ENCODE measurements around the gene RELN. TPM values are rescaled to one million over a fixed set of nuclear protein-coding genes. Genes with fewer than 3 reads are reported as not detected.
"Not testable (repeated sequence)": the region's sequence is repeated elsewhere in the genome, so short reads cannot be mapped to it uniquely, and the experiment has no call there.

The RELN gene
- total and polyA plus RNA-seq, 2 donors from 2014 or later, result 0.95 to 5.4 TPM

- Histone ChIP-seq H3K27me3 (ENCODE audit: control insufficient read depth, insufficient read depth, low read length) (no peaks in the 10 kb centered on the region), H3K4me1 (ENCODE audit: control insufficient read depth in 2 of 3, insufficient read depth in 2 of 3, low read depth in 1 of 3, low read length in 3 of 3) (no peaks in the 10 kb centered on the region), H3K9ac (ENCODE audit: low read length in 3 of 3) (no peak overlapping the region), H3K27ac (ENCODE audit: low read depth in 2 of 2, low read length in 2 of 2) (no peak overlapping the region), H3K9me3 (ENCODE audit: control insufficient read depth in 2 of 3, insufficient read depth in 1 of 3, low read length in 3 of 3) (no peaks in the 10 kb centered on the region), H3K36me3 (ENCODE audit: control insufficient read depth in 2 of 3, insufficient read depth in 3 of 3, low read length in 3 of 3) (no peaks in the 10 kb centered on the region), H3K4me3 (ENCODE audit: low read length in 3 of 3) (no peak overlapping the region)
- no peak for DNase-seq
- FAIRE-seq, result no peak
- TF ChIP-seq, protein P1, sequence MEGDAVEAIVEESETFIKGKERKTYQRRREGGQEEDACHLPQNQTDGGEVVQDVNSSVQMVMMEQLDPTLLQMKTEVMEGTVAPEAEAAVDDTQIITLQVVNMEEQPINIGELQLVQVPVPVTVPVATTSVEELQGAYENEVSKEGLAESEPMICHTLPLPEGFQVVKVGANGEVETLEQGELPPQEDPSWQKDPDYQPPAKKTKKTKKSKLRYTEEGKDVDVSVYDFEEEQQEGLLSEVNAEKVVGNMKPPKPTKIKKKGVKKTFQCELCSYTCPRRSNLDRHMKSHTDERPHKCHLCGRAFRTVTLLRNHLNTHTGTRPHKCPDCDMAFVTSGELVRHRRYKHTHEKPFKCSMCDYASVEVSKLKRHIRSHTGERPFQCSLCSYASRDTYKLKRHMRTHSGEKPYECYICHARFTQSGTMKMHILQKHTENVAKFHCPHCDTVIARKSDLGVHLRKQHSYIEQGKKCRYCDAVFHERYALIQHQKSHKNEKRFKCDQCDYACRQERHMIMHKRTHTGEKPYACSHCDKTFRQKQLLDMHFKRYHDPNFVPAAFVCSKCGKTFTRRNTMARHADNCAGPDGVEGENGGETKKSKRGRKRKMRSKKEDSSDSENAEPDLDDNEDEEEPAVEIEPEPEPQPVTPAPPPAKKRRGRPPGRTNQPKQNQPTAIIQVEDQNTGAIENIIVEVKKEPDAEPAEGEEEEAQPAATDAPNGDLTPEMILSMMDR (IDR thresholded peaks at IDR 0.05; ENCODE audit: borderline replicate concordance, extremely low read depth, insufficient read depth), result no peak
- intact Hi-C loops (cut with DNase I), result no loop called here
Observed at GRCh38 chr7:103902917-103903316, 86.5 kb downstream of the RELN start.

GRCh38 chr7:103896826-103897225, 92.6 kb downstream of the RELN start:
- not testable (repeated sequence) for FAIRE-seq; H3K9me3 ChIP-seq (ENCODE audit: control insufficient read depth in 2 of 3, insufficient read depth in 1 of 3, low read length in 3 of 3)

GRCh38 chr7:103894656-103895596, 94.5 kb downstream of the RELN start:
- TF ChIP-seq, protein P1 (IDR thresholded peaks at IDR 0.05; ENCODE audit: borderline replicate concordance, extremely low read depth, insufficient read depth), result no peak
- Histone ChIP-seq H3K36me3 (ENCODE audit: control insufficient read depth in 2 of 3, insufficient read depth in 3 of 3, low read length in 3 of 3) (no peaks in the 10 kb centered on the region), H3K27me3 (ENCODE audit: control insufficient read depth, insufficient read depth, low read length) (no peaks in the 10 kb centered on the region), H3K4me3 (ENCODE audit: low read length in 3 of 3) (no peak overlapping the region), H3K4me1 (ENCODE audit: control insufficient read depth in 2 of 3, insufficient read depth in 2 of 3, low read depth in 1 of 3, low read length in 3 of 3) (no peaks in the 10 kb centered on the region), H3K9ac (ENCODE audit: low read length in 3 of 3) (no peak overlapping the region), H3K9me3 (ENCODE audit: control insufficient read depth in 2 of 3, insufficient read depth in 1 of 3, low read length in 3 of 3) (no peaks in the 10 kb centered on the region), H3K27ac (ENCODE audit: low read depth in 2 of 2, low read length in 2 of 2) (no peak overlapping the region)
- no peak for FAIRE-seq
- no peak for DNase-seq
- intact Hi-C loops (cut with DNase I), result no loop called here

More at GRCh38 chr7:103896826-103897225, 92.6 kb downstream of the RELN start:
- H3K27me3 ChIP-seq (ENCODE audit: control insufficient read depth, insufficient read depth, low read length); H3K4me3 ChIP-seq (ENCODE audit: low read length in 3 of 3); intact Hi-C loops (cut with DNase I); H3K27ac ChIP-seq (ENCODE audit: low read depth in 2 of 2, low read length in 2 of 2); H3K9ac ChIP-seq (ENCODE audit: low read length in 3 of 3); H3K36me3 ChIP-seq (ENCODE audit: control insufficient read depth in 2 of 3, insufficient read depth in 3 of 3, low read length in 3 of 3); DNase-seq; H3K4me1 ChIP-seq (ENCODE audit: control insufficient read depth in 2 of 3, insufficient read depth in 2 of 3, low read depth in 1 of 3, low read length in 3 of 3): not testable (repeated sequence)

- H3K9me3 ChIP-seq (ENCODE audit: control insufficient read depth in 2 of 3, insufficient read depth in 1 of 3, low read length in 3 of 3), result no peaks in the 10 kb centered on the region
- no peak for DNase-seq
- no peak overlapping the region for H3K4me3 ChIP-seq (ENCODE audit: low read length in 3 of 3)
- H3K27me3 ChIP-seq (ENCODE audit: control insufficient read depth, insufficient read depth, low read length), result no peaks in the 10 kb centered on the region
- TF ChIP-seq, protein P1 (IDR thresholded peaks at IDR 0.05; ENCODE audit: borderline replicate concordance, extremely low read depth, insufficient read depth), result no peak
- FAIRE-seq, result no peak
- H3K4me1 ChIP-seq (ENCODE audit: control insufficient read depth in 2 of 3, insufficient read depth in 2 of 3, low read depth in 1 of 3, low read length in 3 of 3), result no peaks in the 10 kb centered on the region
- H3K9ac ChIP-seq (ENCODE audit: low read length in 3 of 3), result no peak overlapping the region
- H3K36me3 ChIP-seq (ENCODE audit: control insufficient read depth in 2 of 3, insufficient read depth in 3 of 3, low read length in 3 of 3), result no peaks in the 10 kb centered on the region
- intact Hi-C loops (cut with DNase I), result no loop called here
- H3K27ac ChIP-seq (ENCODE audit: low read depth in 2 of 2, low read length in 2 of 2), result no peak overlapping the region
Observed at GRCh38 chr7:103893350-103893749, 96.1 kb downstream of the RELN start.
